RWPE1 (cell line): ENCODE results near the gene SLC2A14.
"Not testable (repeated sequence)": the region's sequence is repeated elsewhere in the genome, so short reads cannot be mapped to it uniquely, and the experiment has no call there.

Experiments used
- CTCF ChIA-PET: fragments of 350-600 bp; sonication (Branson Sonifier 250); formaldehyde crosslinking; extraction: SDS; loops from one replicate; lab custom pipeline; 2021; lab: Yijun Ruan, JAX
- POLR2A ChIA-PET: fragments of 400-600 bp; formaldehyde crosslinking; extraction: SDS; loops from one replicate; lab custom pipeline; 2020; ENCODE audit warnings: antibody characterized with exemption; ENCODE audit not compliant: low non-redundant PET; lab: Yijun Ruan, JAX
- DNase-seq: peaks from one replicate; pipeline ENCODE4 v3.0.0; 2012; ENCODE audit warnings: low spot score
- H3K27ac ChIP-seq: fragments of 450-650 bp; 2 replicates; pipeline ENCODE4 v1.5.1; 2017
- CTCF ChIP-seq: fragments of 450-650 bp; conservative IDR thresholded peaks from 2 replicates; pipeline ENCODE4 v1.5.1; 2017; ENCODE audit warnings: low read depth, mild to moderate bottlenecking

SLC2A14 gene

GRCh38 chr12:7847226-7848097 is 25.3 kb downstream of the SLC2A14 start:
- CTCF ChIA-PET = interaction anchor here (0.6 kb wide), 1 partner anchor 95 kb away, joined by 3 read pairs; no protein-coding TSS in a partner anchor
- POLR2A ChIA-PET, H3K27ac ChIP-seq, DNase-seq: not testable (repeated sequence)

DNA sequence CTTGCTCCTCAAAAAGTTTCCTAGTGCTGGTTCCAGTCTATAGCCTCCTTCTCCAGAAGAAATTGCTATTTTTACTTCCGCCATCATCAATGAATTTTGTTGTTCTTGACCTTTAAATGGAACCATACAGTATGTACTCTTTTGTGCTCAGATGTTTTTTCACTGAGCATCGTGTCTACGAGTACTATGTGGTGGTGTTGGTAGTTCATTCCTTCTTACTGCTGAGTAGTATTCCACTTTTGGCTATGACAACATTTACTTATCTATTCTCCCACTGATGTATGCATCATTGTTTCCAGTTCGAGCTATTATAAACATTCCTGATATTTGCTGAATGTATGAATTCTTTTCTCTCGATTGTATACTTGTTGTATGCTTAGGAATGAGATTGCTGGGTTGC is 28.6 kb downstream of the SLC2A14 start:
- no peak overlapping the region for H3K27ac ChIP-seq
- ChIA-PET POLR2A (no interaction called here), CTCF (interaction anchor here (0.6 kb wide), 1 partner anchor 79 kb away, joined by 4 read pairs; no protein-coding TSS in a partner anchor)

DNA sequence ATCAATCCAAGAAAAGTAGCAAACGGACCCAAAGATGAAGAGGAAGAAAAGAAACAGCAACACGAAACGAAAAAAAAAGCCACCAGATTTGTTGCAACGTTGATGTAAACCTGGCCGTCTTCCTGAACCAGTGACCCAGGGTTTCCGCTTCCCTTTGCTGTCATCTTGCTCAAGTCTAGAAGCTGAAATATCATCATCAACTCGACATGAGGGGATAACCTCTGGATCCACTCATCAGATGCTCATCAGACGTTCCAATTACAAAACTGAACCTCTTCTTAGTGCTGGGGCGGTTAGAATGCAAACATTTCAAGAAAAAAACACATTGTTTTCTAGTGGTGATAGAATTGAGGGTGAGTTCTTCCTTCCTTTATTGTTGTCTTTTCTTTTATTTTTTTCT is 29.1 kb downstream of the SLC2A14 start:
- H3K27ac ChIP-seq, DNase-seq, CTCF ChIA-PET, POLR2A ChIA-PET: not testable (repeated sequence)

More for the DNA sequence above, 28.6 kb downstream of the SLC2A14 start:
- no peak for TF ChIP-seq CTCF
- DNase-seq = no peak

GRCh38 chr12:7843149-7843548 is 29.6 kb downstream of the SLC2A14 start:
- DNase-seq, POLR2A ChIA-PET, CTCF ChIA-PET, H3K27ac ChIP-seq: not testable (repeated sequence)

- POLR2A ChIA-PET, CTCF ChIA-PET, H3K27ac ChIP-seq, DNase-seq: not testable (repeated sequence)
Observed at GRCh38 chr12:7842444-7842843, 30.3 kb downstream of the SLC2A14 start.

GRCh38 chr12:7839848-7840247 is 32.9 kb downstream of the SLC2A14 start:
- DNase-seq, H3K27ac ChIP-seq, POLR2A ChIA-PET: not testable (repeated sequence)
- CTCF ChIA-PET = interaction anchor here (0.5 to 0.6 kb wide), 2 partner anchors 153 to 232 kb away, joined by 3 to 6 read pairs; no protein-coding TSS in a partner anchor

DNA sequence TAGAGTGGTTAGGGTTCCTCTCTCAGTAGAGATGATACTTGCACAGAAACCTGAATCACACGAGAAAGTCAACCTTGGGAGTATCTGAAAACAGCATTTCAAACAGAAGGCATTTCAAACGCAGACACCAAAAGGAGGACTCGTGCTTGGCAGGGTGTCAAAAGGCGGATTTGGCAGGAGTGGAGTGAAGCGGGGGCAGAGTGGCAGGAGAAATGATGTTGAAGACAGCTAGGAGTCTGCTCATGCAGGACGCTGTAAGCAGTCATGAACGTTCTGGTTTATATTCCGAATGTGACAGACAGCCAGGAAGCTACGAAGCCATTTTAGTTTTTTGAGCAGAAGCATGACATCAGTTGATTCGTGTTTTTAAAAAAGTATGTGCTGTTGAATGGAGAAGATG is 33.5 kb downstream of the SLC2A14 start:
- DNase-seq, CTCF ChIA-PET, POLR2A ChIA-PET, H3K27ac ChIP-seq: not testable (repeated sequence)

DNA sequence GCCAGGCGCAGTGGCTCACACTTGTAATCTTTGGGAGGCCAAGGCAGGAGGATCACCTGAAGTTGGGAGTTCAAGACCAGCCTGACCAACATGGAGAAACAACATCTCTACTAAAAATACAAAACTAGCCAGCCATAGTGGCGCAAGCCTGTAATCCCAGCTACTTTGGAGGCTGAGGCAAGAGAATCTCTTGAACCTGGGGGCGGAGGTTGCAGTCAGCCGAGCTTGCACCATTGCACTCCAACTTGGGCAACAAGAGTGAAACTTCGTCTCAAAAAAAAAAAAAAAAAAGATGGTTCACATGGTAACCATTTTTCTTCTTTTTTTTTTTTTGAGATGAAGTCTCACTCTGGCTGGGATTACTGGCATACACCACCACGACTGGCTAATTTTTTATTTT is 35.3 kb downstream of the SLC2A14 start:
- no peak for TF ChIP-seq CTCF
- ChIA-PET POLR2A (no interaction called here), CTCF (no interaction called here)
- no peak overlapping the region for H3K27ac ChIP-seq
- DNase-seq = no peak

- ChIA-PET CTCF (no interaction called here), POLR2A (no interaction called here)
- no peak for TF ChIP-seq CTCF
- DNase-seq = no peak
- H3K27ac ChIP-seq = no peak overlapping the region
Observed at GRCh38 chr12:7835766-7836165, 36.9 kb downstream of the SLC2A14 start.

DNA sequence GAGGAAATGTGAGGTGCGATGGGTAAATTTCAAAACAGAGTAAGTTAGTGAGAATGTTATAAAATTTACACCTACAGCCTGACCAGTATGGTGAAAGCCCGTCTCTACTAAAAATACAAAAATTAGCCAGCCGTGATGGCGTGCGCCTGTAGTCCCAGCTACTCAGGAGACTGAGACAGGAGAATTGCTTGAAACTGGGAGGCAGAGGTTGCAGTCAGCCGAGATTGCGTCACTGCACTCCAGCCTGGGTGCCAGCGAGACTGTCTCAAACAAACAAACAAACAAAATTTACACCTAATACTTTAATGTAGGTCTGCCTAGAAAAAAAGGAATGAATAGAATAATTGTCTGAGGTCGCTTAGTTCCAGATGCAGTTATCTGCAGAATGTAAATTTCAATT is 37.6 kb downstream of the SLC2A14 start:
- POLR2A ChIA-PET = no interaction called here
- no peak overlapping the region for H3K27ac ChIP-seq
- DNase-seq = no peak
- no peak for TF ChIP-seq CTCF
- CTCF ChIA-PET = no interaction called here
